Stimulated activated naive CD4-positive, alpha-beta T cell treated with Interleukin-2 at 50 U/mL for 16 hours (primary cell): ENCODE measurements around the gene MOB3A.
"Not testable (repeated sequence)": the region's sequence is repeated elsewhere in the genome, so short reads cannot be mapped to it uniquely, and the experiment has no call there.

Experiments
- DNase-seq: peaks from one replicate; lab custom pipeline; 2025; lab: John Stamatoyannopoulos, UW

The MOB3A gene

DNA sequence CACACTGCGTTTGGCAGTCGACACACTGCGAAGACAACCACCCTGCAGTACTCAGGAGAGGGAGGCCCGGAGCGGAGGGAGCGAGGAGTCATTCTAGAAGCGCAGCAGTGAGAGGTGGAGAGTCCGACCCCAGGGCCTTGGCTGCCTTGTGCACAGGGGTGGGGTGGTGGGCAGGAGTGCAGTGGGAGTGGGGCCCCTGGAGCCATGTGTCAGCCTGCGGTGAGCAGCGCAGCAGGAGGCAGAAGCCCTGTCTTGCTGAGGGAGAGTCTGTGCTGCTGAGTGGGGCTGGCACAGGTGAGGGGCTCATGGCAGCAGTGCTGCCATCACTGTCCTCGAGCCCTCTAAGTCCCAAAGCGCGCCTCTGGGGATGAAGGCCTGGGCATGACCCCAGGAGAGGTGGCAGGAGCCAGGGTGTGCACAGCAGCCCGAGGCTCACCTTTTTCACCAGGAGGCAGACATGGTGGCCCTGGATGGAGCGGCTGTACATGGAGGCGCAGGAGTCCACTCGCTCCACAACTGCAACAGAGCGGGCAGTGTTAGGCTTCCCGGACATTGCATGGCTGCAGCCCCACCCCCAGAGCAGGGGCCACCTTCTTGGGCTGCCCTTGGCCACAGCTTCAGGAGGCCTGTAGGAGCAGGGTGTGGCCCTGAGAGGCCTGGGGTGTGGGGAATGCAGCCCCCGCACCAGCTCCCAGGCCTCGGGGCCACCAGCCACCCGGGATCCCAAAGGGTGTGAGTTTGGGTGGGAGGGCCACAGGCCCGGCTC is 12.3 kb upstream of the MOB3A start:
- no peak for DNase-seq

GRCh38 chr19:2103045-2103707 is 7.0 kb upstream of the MOB3A start:
- DNase-seq: no peak

DNA sequence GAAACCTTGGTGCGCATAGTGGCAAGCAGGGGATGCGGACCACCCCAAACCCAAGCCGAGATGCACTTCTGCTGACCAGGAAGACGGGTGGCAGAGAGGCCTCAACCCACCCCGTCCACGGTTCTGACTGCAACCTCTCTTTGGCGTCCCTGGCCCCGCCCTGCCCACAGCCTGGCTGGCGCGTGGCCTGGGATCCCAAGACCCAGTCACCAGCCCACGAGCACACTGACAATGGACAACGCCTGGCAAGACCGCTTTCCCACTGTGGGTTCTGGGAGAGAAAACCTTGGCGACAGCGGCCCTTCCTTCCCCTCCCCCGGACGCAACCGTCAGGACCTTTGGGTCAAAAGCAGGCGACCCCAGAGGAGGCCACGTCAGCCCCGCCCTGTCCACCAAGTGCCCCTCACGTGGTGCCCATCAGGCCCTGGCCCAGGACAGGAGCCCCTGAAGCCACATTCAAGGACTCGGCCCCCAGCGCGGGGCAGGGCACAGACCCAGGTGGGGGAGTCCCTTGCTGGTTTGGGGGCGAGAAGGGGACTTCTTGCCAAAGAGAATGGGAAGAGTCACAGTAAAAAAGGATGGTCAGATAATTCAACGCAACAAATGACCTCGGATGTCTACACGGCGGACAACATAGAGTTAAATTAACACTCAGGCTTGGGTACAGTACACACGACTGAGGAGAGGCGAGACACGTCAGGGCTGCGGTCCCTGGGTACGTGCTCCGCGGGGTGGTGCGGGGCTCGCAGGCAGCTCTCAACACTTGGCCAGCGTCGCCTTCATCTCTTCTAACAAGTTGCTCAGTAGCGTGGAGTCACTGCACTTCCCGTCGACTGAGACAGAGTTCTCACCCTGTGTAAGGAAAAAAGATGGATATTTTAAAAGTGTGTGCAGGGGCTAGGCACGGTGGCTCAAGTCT is 5.5 kb upstream of the MOB3A start:
- DNase-seq: no peak

DNA sequence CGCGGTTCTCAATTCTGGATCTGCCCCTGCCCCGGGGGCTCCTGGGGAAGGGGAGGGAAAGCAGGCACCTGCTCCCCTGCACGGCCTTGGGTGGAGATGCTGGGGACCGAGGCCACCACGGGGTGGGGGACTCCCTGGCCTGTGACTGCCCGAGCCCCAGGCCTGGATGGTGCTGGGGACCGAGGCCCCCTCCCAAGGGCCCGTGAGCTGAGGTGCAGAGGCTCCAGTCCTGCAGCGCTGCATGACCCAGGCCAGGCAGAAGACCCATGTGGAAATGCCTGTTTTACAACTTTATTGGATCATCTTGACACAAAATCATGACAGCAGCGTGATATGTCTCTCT is 4.6 kb upstream of the MOB3A start:
- DNase-seq: no peak

- DNase-seq: no peak
Measured at GRCh38 chr19:2099937-2100718, 4.0 kb upstream of the MOB3A start.

- no peak for DNase-seq
Measured at GRCh38 chr19:2099054-2099501, 3.0 kb upstream of the MOB3A start.

DNA sequence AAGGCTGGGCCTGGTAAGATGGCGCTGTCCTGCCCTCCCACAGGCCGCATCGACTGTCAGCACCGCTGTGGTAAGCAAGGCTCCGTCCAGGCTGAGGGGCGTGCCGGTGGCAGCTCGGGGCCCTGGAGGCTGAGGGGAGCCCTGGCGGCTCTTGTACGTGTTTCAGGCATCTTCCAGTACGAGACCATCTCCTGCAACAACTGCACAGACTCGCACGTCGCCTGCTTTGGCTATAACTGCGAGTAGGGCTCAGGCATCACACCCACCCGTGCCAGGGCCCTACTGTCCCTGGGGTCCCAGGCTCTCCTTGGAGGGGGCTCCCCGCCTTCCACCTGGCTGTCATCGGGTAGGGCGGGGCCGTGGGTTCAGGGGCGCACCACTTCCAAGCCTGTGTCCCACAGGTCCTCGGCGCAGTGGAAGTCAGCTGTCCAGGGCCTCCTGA is 1.8 kb upstream of the MOB3A start:
- no peak for DNase-seq

- peak; percentile 58 for DNase-seq
Measured at GRCh38 chr19:2097203-2097885, 1.2 kb upstream of the MOB3A start.

GRCh38 chr19:2096480-2097202 is 515 bp upstream of the MOB3A start, which contains the start of gene IZUMO4:
Gene IZUMO4 (plus strand): TSS chr19:2096915. CDS start chr19:2096946, 31 bp downstream.
- peak; percentile 99 for DNase-seq

DNA sequence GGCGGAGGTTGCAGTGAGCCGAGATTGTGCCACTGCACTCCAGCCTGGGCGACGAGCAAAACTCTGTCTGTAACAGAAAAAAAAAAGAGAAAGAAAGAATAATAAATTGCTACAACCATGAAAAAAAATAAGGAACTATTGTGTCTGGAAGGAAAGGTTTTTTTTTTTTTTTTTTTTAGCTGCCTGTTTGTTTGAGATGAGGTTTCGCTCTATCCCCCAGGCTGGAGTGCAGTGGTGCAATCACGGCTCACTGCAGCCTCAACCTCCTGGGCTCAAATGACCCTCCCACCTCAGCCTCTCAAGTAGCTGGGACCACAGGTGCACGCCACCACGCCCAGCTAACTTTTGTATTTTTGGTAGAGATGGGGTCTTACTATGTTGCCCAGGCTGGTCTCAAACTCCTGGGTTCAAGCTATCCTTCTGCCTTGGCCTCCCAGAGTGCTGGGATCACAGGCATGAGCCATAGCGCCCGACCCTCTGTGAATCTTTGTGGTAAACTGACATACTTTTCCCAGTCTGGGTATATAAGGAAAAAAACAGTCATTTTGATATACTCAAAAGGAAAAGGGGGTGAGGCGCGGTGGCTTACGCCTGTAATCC is 4.1 kb downstream of the MOB3A start:
- DNase-seq: not testable (repeated sequence)

GRCh38 chr19:2089727-2090053 is 6.4 kb downstream of the MOB3A start:
- DNase-seq: no peak

DNA sequence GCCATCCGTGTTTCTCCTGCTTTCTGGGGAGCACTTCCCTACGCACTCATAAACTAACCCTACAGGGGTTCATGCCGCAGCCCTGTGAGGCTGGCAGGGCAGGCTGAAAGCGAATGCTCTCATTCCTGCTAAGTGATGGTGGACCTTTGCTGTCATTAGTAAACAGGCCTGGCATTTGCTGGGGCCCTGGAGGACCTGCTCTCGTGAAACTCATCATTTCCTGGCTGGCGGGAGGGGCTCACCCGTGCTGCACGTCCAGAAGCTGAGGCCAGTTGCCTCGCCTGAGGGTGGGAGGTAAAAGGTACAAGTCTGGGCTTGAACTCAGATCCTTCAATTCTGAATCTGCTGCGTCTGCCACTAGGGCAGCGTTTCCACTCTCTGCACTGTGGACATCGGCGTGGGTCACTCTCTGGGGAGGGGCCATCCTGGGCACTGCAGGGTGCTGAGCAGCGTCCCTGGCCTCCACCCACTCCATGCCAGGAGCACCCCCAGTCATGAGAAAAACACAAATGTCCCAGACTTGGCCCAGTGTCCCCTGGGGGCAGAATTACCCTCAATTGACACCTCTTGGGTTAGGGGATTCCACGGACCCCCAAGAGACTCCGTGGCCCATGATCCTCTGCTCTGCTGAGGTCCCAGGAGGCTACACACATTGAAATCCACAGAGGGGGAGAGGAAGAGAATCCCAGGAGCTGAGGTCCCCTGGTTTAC is 7.0 kb downstream of the MOB3A start:
- DNase-seq: no peak

GRCh38 chr19:2087621-2088100 is 8.5 kb downstream of the MOB3A start:
- no peak for DNase-seq

GRCh38 chr19:2086695-2087620 is 9.2 kb downstream of the MOB3A start:
- not testable (repeated sequence) for DNase-seq

- peak; percentile 93 for DNase-seq
Measured at GRCh38 chr19:2084993-2085720, 11.0 kb downstream of the MOB3A start.

DNA sequence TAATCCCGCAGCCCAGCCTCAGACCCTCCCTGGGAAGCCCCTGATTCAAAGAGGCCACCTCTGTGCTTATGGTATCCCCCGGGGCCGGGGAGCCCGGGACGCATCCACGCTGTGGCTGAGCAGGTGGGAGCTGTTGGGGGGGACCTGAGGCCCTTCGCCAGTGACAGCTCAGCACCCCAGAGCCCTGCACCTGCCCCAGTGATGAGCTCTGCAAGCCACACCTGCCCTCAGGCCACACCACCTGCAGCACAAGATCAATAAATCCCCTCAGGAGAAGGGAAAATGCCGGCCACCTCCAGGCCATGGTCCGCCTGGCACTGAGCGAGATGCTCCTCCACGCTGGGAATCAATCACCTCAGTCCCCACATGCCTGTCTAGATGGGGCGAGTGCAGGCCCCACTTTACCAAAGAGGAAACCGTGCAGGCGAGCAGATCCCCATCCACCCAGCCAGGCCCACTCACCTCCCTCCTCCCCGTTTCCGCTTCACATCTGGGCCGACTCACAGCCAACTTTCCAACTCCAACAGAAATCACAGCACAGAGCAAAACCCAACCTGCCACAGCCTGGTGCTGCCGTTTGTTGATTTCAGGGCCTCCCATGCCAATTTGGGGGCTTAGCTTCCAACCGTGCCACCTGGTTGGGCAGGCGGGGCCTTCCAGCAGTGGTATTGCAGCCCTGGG is 12.8 kb downstream of the MOB3A start:
- peak; percentile 64 for DNase-seq
